HG03095 (cell line): ENCODE measurements around the gene IRX5.

Experiments used
- ATAC-seq: cut with Tn5 transposase; IDR thresholded peaks from one replicate; pipeline ENCODE4 v1.9.1; 2021; ENCODE audit warnings: moderate library complexity; ENCODE audit not compliant: unreplicated experiment

IRX5 gene

GRCh38 chr16:54944002-54944401, 13.3 kb downstream of the IRX5 start:
- ATAC-seq: no peak

GRCh38 chr16:54945063-54945462, 14.4 kb downstream of the IRX5 start:
- ATAC-seq: no peak

GRCh38 chr16:54946909-54947308, 16.2 kb downstream of the IRX5 start:
- ATAC-seq: no peak

GRCh38 chr16:54947616-54948015, 17.0 kb downstream of the IRX5 start:
- ATAC-seq: no peak

- ATAC-seq: no peak
Measured at GRCh38 chr16:54952195-54952594, 21.5 kb downstream of the IRX5 start.

- ATAC-seq: no peak
Measured at GRCh38 chr16:54953461-54953860, 22.8 kb downstream of the IRX5 start.

- ATAC-seq: no peak
Measured at GRCh38 chr16:54954220-54954619, 23.6 kb downstream of the IRX5 start.

- ATAC-seq: no peak
Measured at GRCh38 chr16:54955757-54956156, 25.1 kb downstream of the IRX5 start.

GRCh38 chr16:54957403-54958166, 26.9 kb downstream of the IRX5 start:
- no peak for ATAC-seq

- ATAC-seq: no peak
Measured at GRCh38 chr16:54962045-54962444, 31.4 kb downstream of the IRX5 start.

GRCh38 chr16:54964239-54964638, 33.6 kb downstream of the IRX5 start:
- no peak for ATAC-seq

GRCh38 chr16:54965464-54965863, 34.8 kb downstream of the IRX5 start:
- ATAC-seq: no peak

GRCh38 chr16:54968011-54968410, 37.3 kb downstream of the IRX5 start:
- no peak for ATAC-seq

- no peak for ATAC-seq
Measured at GRCh38 chr16:54968784-54969183, 38.1 kb downstream of the IRX5 start.

- no peak for ATAC-seq
Measured at GRCh38 chr16:54970016-54970415, 39.4 kb downstream of the IRX5 start.

GRCh38 chr16:54974367-54974766, 43.7 kb downstream of the IRX5 start:
- ATAC-seq: no peak

- no peak for ATAC-seq
Measured at GRCh38 chr16:54976651-54977200, 46.1 kb downstream of the IRX5 start.

GRCh38 chr16:54977211-54977610, 46.5 kb downstream of the IRX5 start:
- ATAC-seq: no peak

GRCh38 chr16:54980821-54981220, 50.2 kb downstream of the IRX5 start:
- no peak for ATAC-seq
